Retina (tissue), 1 donor: ENCODE measurements around the gene CNPY4.

Source experiments
- DNase-seq: peaks from one replicate; pipeline ENCODE4 v3.0.0-alpha.2; 2016

CNPY4 gene

DNA sequence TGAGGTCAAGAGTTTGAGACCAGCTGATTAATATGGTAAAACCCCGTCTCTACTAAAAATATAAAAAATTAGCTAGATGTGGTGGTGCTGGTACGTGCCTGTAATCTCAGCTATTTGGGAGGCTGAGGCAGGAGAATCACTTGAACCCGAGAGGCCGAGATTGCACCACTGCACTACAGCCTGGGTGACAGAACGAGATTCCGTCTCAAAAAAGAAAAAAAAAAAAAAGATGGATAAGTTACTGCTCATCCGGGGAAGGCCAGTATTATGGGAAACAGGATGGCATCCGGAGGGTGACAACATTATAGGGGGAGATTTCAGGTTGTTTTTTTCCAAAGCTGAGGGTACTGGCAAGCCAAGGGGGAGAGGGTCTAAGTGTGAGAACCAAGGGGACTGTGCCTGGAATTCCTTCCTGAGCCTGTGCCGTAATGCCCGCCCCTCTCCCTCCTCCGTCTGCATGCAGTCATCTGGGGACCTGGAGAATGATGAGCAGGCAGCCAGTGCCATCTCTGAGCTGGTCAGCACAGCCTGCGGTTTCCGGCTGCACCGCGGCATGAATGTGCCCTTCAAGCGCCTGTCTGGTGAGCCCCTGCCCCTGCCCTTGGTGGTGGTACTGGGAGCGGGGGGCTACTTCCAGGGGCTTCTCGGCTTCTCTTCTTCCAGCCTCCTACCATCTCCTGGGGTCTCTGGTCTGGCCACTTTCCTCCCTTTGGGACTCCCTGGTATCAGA is 33.7 kb downstream of the CNPY4 start:
- no peak for DNase-seq

DNA sequence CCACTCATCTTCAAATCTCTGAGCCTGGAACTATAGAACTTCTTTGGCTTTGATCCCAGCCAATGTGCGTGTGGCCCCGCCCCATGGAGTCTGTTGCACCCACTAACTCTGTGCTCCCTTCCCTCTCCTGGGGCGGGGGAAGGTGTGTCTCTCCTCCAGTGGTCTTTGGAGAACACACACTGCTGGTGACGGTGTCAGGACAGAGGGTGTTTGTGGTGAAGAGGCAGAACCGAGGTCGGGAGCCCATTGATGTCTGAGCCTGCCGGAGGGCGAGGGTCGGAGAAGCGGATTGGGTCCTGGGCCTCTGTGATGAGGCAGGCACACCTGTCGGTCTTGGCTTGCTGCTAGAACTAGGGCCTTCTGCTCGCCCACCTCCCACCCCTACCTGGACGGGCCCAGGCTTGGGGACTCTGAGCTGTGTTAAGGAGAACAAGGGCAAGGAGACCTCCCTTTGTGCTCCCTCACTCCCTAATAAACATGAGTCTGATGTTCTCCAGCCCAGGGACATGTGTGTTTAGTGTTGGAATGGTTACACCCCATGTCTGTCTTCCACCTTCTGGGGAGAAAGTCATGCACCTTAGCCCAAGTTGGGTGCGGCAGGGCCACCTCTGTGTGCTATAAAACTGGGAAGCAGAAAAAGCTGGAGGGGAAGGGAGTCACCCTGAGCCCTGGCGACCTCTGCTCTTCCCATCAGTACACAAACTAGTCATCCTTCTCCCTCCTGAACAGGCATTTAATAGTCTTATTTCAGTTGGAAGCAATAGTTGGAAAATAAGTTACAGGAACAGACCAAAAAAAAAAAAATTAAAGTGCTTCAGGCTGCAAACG is 34.5 kb downstream of the CNPY4 start:
- no peak for DNase-seq

DNA sequence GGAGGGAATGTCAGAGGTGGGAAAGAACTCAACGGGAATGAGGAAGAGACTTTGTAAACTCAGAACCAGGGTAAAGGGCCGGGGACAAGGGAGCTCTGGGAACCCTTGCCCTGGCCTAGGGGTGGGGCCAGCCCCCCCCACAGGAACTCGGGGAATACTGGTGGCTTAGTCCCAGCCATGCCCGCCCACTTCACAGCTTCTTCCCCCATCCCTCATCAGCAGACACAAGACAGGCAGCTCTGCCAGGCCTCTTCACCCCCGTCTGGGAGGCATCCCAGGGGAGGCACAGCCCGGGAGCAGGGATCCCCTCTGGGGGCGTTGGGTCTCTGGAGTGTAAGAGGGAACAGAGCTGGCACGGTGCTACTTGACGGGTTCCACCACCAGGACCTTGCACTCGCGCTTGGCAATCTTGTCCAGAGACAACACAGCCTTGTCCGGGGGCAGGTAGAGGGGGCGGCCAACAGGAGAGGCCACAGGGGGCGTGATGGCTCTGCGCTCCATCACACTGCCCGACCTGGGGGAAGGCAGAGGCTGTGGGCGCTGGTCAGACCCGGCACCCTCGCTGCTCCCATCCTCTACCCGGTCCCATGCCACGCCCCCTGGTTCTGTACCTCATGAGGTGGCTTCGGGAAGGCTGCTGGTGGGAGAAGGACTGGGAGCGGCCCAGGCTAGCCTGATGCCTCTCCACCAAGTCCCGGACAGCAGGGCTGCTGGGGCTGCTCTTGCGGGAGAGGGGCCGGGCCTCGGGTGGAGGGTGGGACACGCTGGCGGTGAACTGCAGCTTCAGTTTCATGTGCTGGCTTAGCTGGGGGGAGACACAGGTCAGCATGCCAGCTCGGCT is 35.4 kb downstream of the CNPY4 start:
- DNase-seq: no peak

DNA sequence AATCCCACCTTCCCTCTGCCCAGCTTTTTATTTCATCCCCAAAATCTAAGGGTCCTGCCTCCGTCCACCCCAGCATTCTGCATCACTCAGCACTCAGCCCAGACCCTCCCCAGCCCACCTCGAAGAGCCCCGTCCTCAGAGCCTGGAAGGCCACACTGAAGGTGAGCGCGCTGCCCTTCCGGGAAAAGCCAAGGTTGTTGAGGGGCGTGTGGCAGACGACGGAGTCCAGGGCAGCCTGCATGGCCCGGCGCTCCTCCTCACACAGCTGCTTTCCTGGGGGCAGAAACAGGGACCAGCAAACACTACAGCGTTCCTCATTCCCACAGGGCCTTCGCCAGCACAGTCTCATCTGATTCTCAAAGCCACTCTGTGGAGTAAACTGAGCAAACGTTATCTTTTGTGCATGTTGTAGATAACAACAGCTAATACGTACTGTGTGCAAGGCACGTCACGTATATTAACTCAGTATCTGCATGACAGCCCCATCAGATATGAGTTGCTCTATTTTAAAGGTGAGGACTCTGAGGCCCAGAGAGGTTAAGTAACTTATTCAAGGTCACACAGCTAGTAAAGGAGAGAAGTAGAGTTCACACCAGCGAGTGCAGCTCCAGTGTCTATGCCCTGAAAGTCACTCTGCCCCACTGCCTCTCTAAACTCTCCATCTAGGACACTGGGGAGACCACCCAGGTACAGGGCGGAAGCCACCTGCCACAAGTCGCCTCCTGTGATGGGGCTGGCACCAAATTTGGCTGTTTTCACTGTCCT is 36.3 kb downstream of the CNPY4 start:
- DNase-seq: no peak

DNA sequence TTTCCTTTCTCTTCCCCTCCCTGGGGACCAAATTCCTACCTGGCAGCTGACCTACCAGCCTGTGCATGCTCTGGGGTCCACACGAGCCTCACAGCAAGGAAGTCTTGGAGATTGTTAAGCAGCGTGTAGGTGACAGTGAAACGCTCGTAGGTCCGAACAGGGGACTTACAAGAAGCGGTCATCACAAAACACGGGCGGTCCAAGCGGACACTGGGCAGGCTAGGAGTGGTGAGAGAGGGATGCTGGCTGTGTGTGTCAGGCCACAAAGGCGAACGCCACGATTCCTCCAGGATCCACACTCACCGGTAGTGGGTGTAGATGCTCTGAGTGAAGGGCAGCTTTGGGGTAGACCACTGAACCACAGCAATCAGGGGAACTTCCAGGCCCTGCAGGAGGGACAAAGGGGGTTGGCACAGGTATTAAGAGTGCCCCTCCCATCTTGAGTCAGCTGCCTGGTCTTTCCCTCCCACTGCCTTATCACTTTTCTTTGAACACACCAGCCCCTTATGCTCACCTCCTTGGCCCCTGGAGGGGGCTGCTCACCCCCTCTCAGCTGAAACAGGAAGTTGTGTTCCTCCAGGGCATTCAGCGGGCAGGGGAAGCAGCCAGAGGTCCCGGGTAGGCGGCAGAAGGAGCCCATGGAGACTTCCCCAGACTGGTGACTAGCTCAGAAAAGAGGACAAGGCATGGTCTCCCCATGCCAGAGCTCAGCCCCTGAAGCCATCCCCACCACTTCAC is 37.1 kb downstream of the CNPY4 start:
- DNase-seq: no peak

DNA sequence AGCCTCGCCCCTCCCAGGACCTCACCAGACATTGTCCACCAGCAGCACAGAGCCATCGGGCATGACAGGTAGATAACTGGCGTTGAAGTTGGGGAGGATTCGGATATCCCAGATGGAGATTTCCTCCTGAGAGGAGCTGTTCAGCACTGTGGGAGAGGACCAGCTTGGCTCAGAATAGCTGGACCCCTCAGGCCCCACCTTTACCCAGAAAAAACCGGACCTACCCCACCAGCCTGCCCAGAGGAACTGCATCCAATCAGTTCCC is 37.6 kb downstream of the CNPY4 start:
- DNase-seq: no peak

DNA sequence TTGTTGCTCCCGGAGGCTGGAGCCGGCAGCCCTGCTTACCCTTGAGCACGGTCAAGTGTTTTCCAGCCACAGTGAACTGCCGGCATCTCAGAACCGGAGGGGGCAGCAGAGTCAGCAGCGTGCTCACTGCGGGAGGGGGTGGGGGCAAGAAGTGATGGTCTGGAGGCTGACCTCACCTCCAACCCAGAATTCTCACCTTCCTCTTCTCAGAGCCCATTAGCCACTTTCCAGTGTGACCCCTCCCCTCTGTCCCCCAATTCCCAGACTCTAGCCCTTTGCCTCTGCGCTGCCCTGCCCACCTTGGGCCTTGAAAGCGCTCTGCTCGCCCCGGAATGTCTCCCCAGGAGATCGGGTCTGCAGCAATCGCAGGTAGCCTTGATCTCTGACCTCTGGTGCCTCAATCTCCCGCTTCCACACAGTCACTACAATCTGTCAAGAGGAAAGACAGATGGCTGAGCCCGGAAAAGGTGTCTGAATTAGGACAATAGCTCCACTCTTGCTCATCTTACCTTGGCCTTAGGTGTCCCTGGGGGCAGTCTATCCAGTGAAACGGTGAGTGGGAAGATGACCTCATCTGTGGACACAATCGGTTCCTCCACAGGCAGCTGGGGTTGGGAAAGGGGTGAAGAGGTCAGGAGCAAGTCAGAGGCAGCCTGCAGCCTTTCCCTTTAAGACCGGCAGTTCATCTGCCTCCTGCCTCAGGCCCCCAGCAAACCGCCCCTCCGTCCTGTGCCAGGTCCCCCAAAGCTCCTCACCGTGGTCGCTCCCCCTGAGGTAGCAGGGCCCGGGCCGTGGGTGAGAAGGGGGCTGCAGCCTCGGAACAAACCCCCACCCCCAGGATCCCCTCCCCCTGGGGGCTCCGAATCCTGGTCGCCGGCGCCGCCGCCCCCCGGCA is 38.1 kb downstream of the CNPY4 start:
- DNase-seq: peak; percentile 11

DNA sequence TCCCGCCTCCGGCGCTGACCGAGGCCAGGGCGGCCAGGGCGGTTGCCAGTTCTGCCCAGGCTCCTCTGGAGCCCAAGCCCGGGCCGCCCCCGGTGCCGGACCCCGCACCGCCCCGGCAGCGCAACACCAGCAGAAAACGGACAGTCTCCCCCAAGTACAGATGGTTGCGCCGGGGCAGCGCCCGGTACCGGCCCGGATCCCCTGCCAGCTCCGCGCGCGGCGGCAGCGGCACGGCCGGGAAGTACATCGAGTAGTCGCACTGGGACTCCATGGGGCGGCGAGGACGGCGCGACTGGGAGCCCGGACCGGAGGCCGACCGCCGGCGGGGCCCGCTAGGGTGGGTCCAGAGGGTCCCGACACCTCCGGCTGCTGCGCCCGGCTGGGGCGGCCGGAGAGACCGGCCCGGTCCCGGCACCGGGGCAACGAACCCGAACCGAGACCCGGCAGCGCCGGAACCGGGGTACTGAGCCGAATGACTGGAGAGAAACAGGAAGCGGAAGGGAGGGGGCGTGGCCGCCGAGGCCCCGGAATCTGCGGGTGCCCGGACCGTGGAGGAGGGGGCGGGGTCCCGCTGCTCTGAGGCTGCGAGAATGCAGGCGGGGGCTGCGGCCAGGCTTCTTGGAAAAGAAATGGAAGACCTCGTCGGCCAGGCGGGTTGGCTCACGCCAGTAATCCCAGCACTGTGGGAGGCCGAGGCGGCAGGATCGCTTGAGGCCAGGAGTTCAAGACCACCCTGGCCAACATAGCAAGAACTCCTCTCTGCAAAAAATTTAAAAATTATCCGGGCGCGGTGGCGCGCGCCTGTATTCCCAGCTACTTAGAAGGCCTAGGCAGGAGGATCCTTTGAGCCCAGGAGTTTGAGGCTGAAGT is 39.0 kb downstream of the CNPY4 start, which contains the start of gene TRAPPC14:
Gene TRAPPC14, minus strand, starts transcription at position 495 of the 870 bp plus-strand sequence. Its CDS starts 224 bp downstream, at position 271.
- DNase-seq: peak; percentile 94

DNA sequence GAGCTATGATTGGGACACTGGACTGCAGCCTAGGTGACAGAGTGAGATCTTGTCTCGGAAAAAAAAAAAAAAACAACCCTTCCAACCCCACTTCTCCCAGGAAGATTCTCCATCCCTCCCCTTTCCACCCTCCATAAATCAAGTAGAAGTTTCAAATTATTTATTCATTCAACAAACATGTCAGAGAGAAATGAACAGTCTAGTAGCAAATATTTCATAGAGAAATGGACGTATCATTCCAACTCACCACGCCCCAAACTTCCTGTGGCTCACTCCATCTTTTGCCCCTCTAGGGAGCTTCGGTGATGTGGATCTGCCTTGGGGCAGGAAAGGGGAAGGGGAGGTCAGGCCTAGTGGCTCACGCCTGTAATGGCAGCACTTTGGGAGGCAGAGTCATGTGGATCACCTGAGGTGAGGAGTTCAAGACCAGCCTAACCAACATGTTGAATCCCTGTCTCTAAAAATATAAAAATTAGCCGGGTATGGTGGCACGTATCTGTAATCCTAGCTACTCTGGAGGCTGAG is 39.7 kb downstream of the CNPY4 start:
- DNase-seq: no peak

DNA sequence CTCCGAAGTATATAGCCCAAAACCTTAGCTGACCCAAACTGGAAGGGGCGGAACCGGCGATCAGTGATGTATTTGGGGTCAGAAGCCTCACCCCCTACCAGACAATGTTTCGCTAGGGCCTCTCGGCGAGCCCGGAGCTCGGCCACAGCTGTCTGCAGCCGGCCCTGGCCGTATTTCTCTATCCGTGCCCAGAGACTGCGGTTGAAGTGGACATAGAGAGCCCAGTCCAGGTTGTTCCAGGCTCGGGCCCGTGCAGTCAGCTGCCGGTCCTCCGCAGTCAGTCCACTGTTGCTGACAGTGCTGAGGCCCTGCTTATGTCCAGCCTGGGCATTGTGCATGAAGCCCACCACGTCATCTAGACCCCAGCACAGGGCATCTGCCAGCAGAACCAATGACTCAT is 40.6 kb downstream of the CNPY4 start:
- no peak for DNase-seq

- no peak for DNase-seq
These were observed 43.6 kb downstream of the CNPY4 start for GRCh38 chr7:100163006-100163531.

- DNase-seq: no peak
These were observed 44.4 kb downstream of the CNPY4 start for GRCh38 chr7:100163871-100164270.

DNA sequence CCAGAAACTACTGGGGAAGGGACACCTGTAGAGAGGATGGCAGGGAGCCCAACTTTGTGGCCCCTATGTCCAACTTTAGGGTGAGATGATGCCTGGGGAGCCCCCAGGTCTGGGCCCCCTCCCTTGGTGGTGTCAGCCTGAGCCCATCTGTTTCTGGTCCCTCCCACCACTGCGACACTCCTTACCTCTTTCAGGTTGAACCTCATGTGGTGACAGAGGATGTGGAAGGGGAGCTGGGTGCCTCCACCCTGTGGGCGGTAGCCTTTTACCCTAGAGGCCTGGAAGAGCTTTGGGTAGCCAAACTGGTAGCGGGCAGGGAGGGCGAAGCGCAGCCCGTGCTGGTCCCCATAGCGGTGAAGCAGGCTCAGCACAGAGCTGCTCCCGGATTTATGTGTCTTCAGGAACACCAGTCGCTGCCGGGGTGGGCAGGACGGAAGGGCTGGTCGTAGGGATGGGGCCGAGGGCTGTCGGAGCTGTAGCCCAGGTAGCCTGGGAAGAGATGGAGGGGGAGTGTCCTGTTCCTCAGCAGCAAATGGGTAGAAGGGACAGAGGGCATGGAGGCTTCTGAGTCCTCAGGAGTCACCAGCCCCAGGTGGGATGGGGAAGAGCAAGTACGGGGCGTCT is 47.0 kb downstream of the CNPY4 start:
- DNase-seq: no peak

DNA sequence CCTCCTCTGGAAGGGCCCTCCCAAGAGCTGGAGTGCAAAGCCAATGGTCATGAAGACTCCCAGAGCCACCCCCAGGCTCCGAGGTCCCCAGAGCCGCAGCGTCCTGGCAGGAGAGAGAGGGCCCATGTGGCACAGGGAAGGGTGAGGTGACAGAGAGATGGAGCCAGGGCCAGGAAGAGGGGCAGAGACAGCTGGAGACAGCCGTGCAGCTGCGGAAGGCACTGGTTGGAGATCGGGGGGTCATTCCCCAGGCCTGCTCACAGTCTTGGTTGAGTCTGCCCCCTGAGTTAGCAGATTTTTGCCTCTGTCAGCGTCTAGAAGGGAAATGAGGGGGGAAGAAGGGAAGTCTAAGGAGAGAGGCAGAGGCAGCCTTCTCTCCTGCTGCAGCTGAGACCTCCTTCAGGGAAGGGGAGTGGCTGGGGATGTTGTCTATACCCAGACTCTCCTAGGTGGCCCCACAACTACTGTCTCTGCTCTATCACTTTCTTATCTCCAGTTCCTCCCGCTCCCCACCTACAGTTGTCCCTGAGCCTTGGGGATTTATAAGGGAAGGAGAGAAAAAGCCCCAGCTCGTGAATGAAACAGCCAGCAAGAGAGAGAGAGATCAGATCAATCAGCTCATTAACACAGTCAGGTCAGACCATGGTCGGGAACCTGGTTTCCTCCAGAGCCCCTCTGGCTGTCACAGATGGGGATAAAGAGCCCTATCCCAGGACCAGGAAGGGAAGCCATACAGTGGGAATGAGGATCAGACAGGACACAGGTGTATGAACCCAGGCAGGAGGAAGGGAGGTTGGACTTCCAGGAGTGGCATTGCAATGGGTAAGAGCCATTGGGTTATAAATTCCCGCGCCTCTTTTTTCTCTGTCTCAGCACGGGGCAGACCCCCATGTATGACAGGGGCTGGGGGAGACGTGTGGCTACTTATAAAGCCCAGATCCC is 47.8 kb downstream of the CNPY4 start:
- peak; percentile 34 for DNase-seq

GRCh38 chr7:100167912-100168323 is 48.5 kb downstream of the CNPY4 start:
- DNase-seq: no peak

- DNase-seq: no peak
These were observed 49.9 kb downstream of the CNPY4 start for GRCh38 chr7:100169147-100169850.
